Erythroblast (primary cell): Measurements from ENCODE around the gene RBM17.

Source experiments
- GATA1 ChIP-seq: IDR thresholded peaks from 2 replicates; pipeline ENCODE4 v1.6.1; 2011; ENCODE audit warnings: low read depth, mild to moderate bottlenecking, control low read depth, low read length, moderate library complexity
- POLR2A ChIP-seq: IDR thresholded peaks from 2 replicates; pipeline ENCODE4 v1.6.1; 2011; ENCODE audit warnings: mild to moderate bottlenecking, low read length

GRCh38 chr10:6100370-6100769 is 11.5 kb downstream of the RBM17 start:
- no peak for TF ChIP-seq GATA1
- no peak for TF ChIP-seq POLR2A
